GM12878 (cell line): ENCODE measurements around the gene SLC20A1. TPM values are rescaled to one million over a fixed set of nuclear protein-coding genes. Genes with fewer than 3 reads are reported as not detected.

Experiments used
- ATAC-seq: fragments of 200-7000 bp; cut with Tn5 transposase; 3 replicates; pipeline ENCODE4 v1.9.1; 2020; ENCODE audit warnings: mild to moderate bottlenecking, moderate library complexity
- BruUV-seq: library from RNA; stranded (reverse); fragments of 400-500 nt; replicated peaks from 2 replicates; lab custom pipeline; 2021; lab: Mats Ljungman, UMichigan
- CTCF ChIA-PET: fragments of 300-600 bp; sonication (Branson Sonifier 250); formaldehyde crosslinking; extraction: SDS; loops from one replicate; lab custom pipeline; 2021; ENCODE audit warnings: inconsistent platforms; lab: Yijun Ruan, JAX
- POLR2A ChIA-PET: fragments of 350-600 bp; formaldehyde crosslinking; extraction: SDS; loops from one replicate; lab custom pipeline; 2021; ENCODE audit warnings: inconsistent platforms; lab: Charles Lee
- RAD21 ChIA-PET: fragments of 300-600 bp; sonication (Branson Sonifier 250); formaldehyde crosslinking; loops from one replicate; lab custom pipeline; 2023; ENCODE audit warnings: antibody characterized with exemption; ENCODE audit not compliant: unreplicated experiment; lab: Charles Lee
- SMC1A ChIA-PET: fragments of 300-600 bp; sonication (Branson Sonifier 250); formaldehyde crosslinking; loops from one replicate; lab custom pipeline; 2023; ENCODE audit not compliant: unreplicated experiment, uncharacterized antibody; lab: Charles Lee
- DNase-seq: peaks from one replicate; pipeline ENCODE4 v3.0.0-alpha.2; 2011; ENCODE audit warnings: low read depth, low spot score
- FAIRE-seq: peaks from 3 replicates; lab custom pipeline; 2011; peaks lifted over from hg19 to GRCh38; lab: Jason Lieb, UNC
- H2AFZ ChIP-seq: 2 replicates; pipeline ENCODE4 v1.6.0; 2011; ENCODE audit warnings: low read depth, low read length, control low read depth; ENCODE audit not compliant: control insufficient read depth
- H3K27ac ChIP-seq: 2 replicates; pipeline ENCODE4 v1.5.1; 2011; ENCODE audit warnings: control low read depth; ENCODE audit not compliant: control insufficient read depth, insufficient read depth
- H3K27me3 ChIP-seq, 2 experiments: replicated peaks in 1 of 2; 2 replicates each; pipeline versions ENCODE4 v1.6.0 to v1.6.1; 2011; ENCODE audit warnings: low read length in 1 of 2; ENCODE audit not compliant: control insufficient read depth in 2 of 2, insufficient read depth in 2 of 2
- H3K36me3 ChIP-seq, 2 experiments: 2 replicates each; pipeline ENCODE4 v1.5.1; 2011; ENCODE audit warnings: low read length in 1 of 2; ENCODE audit not compliant: control insufficient read depth in 2 of 2, insufficient read depth in 2 of 2
- H3K4me1 ChIP-seq: 2 replicates; pipeline ENCODE4 v1.6.1; 2011; ENCODE audit warnings: mild to moderate bottlenecking, low read length, moderate library complexity, mixed read lengths; ENCODE audit not compliant: control insufficient read depth, insufficient read depth
- H3K4me2 ChIP-seq: 2 replicates; pipeline ENCODE4 v1.6.0; 2011; ENCODE audit warnings: control low read depth; ENCODE audit not compliant: control insufficient read depth, insufficient read depth
- H3K4me3 ChIP-seq: fragments of 200-600 bp; sonication (generic); 2 replicates; pipeline ENCODE4 v1.5.1; 2016
- H3K79me2 ChIP-seq: 2 replicates; pipeline ENCODE4 v1.6.0; 2011; ENCODE audit warnings: low read length; ENCODE audit not compliant: control insufficient read depth, insufficient read depth
- H3K9ac ChIP-seq: 2 replicates; pipeline ENCODE4 v1.8.0; 2011; ENCODE audit warnings: low read length, control low read depth, mixed read lengths; ENCODE audit not compliant: control insufficient read depth, insufficient read depth
- H3K9me3 ChIP-seq: replicated peaks from 3 replicates; pipeline ENCODE4 v1.5.1; 2011; ENCODE audit warnings: mild to moderate bottlenecking, low read length; ENCODE audit not compliant: control insufficient read depth, insufficient read depth
- H4K20me1 ChIP-seq: 2 replicates; pipeline ENCODE4 v1.6.0; 2011; ENCODE audit not compliant: control insufficient read depth, insufficient read depth
- BHLHE40 ChIP-seq, 2 experiments: fragments of 450-650 bp in 1 of 2; IDR thresholded peaks; 2 replicates each; pipeline ENCODE4 v1.6.1; 2011 to 2017; ENCODE audit warnings: low read depth in 2 of 2, borderline replicate concordance in 1 of 2, improper control_type of control experiment in 1 of 2, low read length in 1 of 2, mild to moderate bottlenecking in 1 of 2
- FOXK2 ChIP-seq: fragments of 450-650 bp; IDR thresholded peaks from 2 replicates; pipeline ENCODE4 v1.6.1; 2017; ENCODE audit warnings: mild to moderate bottlenecking, moderate library complexity
- GATAD2B ChIP-seq: fragments of 450-650 bp; conservative IDR thresholded peaks from 2 replicates; pipeline ENCODE4 v1.6.1; 2017; ENCODE audit warnings: low read depth, mild to moderate bottlenecking, moderate library complexity
- IKZF1 ChIP-seq: fragments of 450-650 bp; conservative IDR thresholded peaks from 2 replicates; pipeline ENCODE4 v1.6.1; 2017; ENCODE audit warnings: antibody characterized with exemption, mild to moderate bottlenecking
- POLR2A ChIP-seq: IDR thresholded peaks from 2 replicates; pipeline ENCODE4 v1.6.1; 2011; ENCODE audit warnings: low read depth, mild to moderate bottlenecking, low read length
- SIN3A ChIP-seq: IDR thresholded peaks from 2 replicates; pipeline ENCODE4 v1.6.1; 2012; ENCODE audit warnings: low read depth, low read length, improper control_type of control experiment
- TCF12 ChIP-seq: IDR thresholded peaks from 2 replicates; pipeline ENCODE4 v1.6.1; 2011; ENCODE audit warnings: low read depth, mild to moderate bottlenecking, low read length
- TCF3 ChIP-seq: IDR thresholded peaks from 2 replicates; pipeline ENCODE4 v1.6.1; 2012; ENCODE audit warnings: low read depth, mild to moderate bottlenecking, low read length, borderline replicate concordance; ENCODE audit not compliant: insufficient read depth
- TCF7 ChIP-seq: IDR thresholded peaks from 2 replicates; pipeline ENCODE4 v1.6.1; 2014; ENCODE audit warnings: antibody characterized with exemption, borderline replicate concordance
- ZNF622 ChIP-seq: fragments of 450-650 bp; IDR thresholded peaks from 2 replicates; pipeline ENCODE4 v1.6.1; 2017; ENCODE audit warnings: mild to moderate bottlenecking, inconsistent platforms
- WGBS: methylation state at CpG from one replicate; pipeline ENCODE4 v1.1.6; 2016; ENCODE audit warnings: low lambda C conversion rate; ENCODE audit not compliant: insufficient replicate concordance, insufficient coverage; ENCODE audit errors: missing lambda C conversion rate; 5-methylcytosine and 5-hydroxymethylcytosine counted together
- in situ Hi-C: fragments of 300-500 bp; cut with MboI; formaldehyde crosslinking; loops from 9 replicates; pipeline ENCODE4 v1.14.3; 2018; ENCODE audit warnings: mixed read lengths
- intact Hi-C: fragments of 100-400 bp; cut with micrococcal nuclease; formaldehyde crosslinking; loops from one replicate; pipeline ENCODE4 v1.14.2; 2022; ENCODE audit not compliant: unreplicated experiment
- polyA plus RNA-seq, 11 experiments: library from polyadenylated mRNA; depleted of rRNA in 4 of 11; unstranded in 6 of 11; stranded (reverse) in 5 of 11; fragments of >200 nt; fragmentation: Nextera tagmentation in 4 of 11; fragmentation: Illumina TruSeq in 1 of 11; extraction: Ambion mirVana in 4 of 11; extraction: Trizol in 1 of 11; gene quantifications; 1 replicate in 1 of 11; 2 replicates in 10 of 11; pipeline versions ENCODE4 v1.2.1 to v1.2.3, GENCODE V29; 2011 to 2016; ENCODE audit warnings: inconsistent platforms in 2 of 11, missing spikeins in 2 of 11, low read depth in 1 of 11
- total RNA-seq, 4 experiments: library from RNA; depleted of rRNA in 3 of 4; stranded (reverse); fragments of >200 nt in 3 of 4; fragmentation: Illumina TruSeq in 1 of 4; extraction: Trizol in 1 of 4; gene quantifications; 2 replicates each; pipeline versions ENCODE4 v1.2.1 to v1.2.3, GENCODE V29; 2013 to 2021
- TF ChIP-seq, protein P1 (sequence below): fragments of 450-650 bp; IDR thresholded peaks from 2 replicates; pipeline ENCODE4 v1.6.1; 2014; ENCODE audit warnings: mild to moderate bottlenecking

SLC20A1 gene
- total and polyA plus RNA-seq, 10 of the 15 experiments (the other 5 are each of a cell fraction or from before 2014, with no cell fraction given), result 21.2 to 59.1 (median 43.2) TPM

- FAIRE-seq, result peak; percentile 35
- DNase-seq, result no peak
- Histone ChIP-seq H3K36me3 (no peaks in the 10 kb centered on the region), H3K79me2 (no peaks in the 10 kb centered on the region), H3K4me3 (no peak overlapping the region), H3K9me3 (no peaks in the 10 kb centered on the region), H4K20me1 (no peaks in the 10 kb centered on the region), H2AFZ (no peak overlapping the region), H3K4me1 (peaks cover 9% of the 10 kb centered on the region), H3K9ac (no peak overlapping the region), H3K4me2 (no peak overlapping the region), H3K27ac (no peak overlapping the region), H3K27me3 (peaks cover 0 to 2% of the 10 kb centered on the region in 2 experiments; a peak in 2 of 4 replicates)
- RAD21 ChIA-PET, result interaction anchor here (0.6 to 16.3 kb wide), 12 partner anchors 21 to 318 kb away, joined by 3 to 494 read pairs (median 4); partner anchors contain the start of genes NT5DC4 and SLC20A1
- CTCF ChIA-PET, result interaction anchor here (0.8 to 16.6 kb wide), 17 partner anchors 21 to 335 kb away, joined by 3 to 671 read pairs (median 6); partner anchors contain the start of gene SLC20A1
- POLR2A ChIA-PET, result interaction anchor here (0.6 to 13.6 kb wide), 8 partner anchors 8 to 102 kb away, joined by 3 to 143 read pairs (median 4); partner anchors contain the start of gene SLC20A1
- SMC1A ChIA-PET, result interaction anchor here (0.6 to 15.4 kb wide), 14 partner anchors 9 to 317 kb away, joined by 3 to 455 read pairs (median 6); partner anchors contain the start of gene NT5DC4
- BruUV-seq, result no TSS peak
- 49% methylated on average over 11 of the region's 11 CpGs for WGBS
- in situ Hi-C loops, result no loop called here
- no peak for TF ChIP-seq BHLHE40 (IDR thresholded peaks at IDR 0.05; ENCODE audit: borderline replicate concordance in 1 of 2, low read depth in 2 of 2, low read length in 1 of 2)
- TF ChIP-seq FOXK2, result no peak
- TF ChIP-seq SIN3A, result no peak
- peak; percentile 66; the same call in 1 of the 2 replicates for TF ChIP-seq TCF3
- no peak for TF ChIP-seq IKZF1
- no peak for TF ChIP-seq GATAD2B
- TF ChIP-seq ZNF622, result no peak
- no peak for TF ChIP-seq TCF7
- TF ChIP-seq POLR2A, result no peak
- TF ChIP-seq, protein P1, sequence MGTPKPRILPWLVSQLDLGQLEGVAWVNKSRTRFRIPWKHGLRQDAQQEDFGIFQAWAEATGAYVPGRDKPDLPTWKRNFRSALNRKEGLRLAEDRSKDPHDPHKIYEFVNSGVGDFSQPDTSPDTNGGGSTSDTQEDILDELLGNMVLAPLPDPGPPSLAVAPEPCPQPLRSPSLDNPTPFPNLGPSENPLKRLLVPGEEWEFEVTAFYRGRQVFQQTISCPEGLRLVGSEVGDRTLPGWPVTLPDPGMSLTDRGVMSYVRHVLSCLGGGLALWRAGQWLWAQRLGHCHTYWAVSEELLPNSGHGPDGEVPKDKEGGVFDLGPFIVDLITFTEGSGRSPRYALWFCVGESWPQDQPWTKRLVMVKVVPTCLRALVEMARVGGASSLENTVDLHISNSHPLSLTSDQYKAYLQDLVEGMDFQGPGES, result no peak
- TF ChIP-seq TCF12, result 0 out of 2 replicates have a peak, but pooled peaks have one; percentile 30
- intact Hi-C loops, result no loop called here
- peak; percentile 74 for ATAC-seq
Measured at GRCh38 chr2:112623913-112624777, 21.6 kb upstream of the SLC20A1 start.
